Measurements from ENCODE around the gene RUVBL2. TPM values are rescaled to one million over a fixed set of nuclear protein-coding genes. Genes with fewer than 3 reads are reported as not detected.
A peak's percentile ranks its signal among the peaks of the same experiment; 100 is the strongest.

RUVBL2 gene
- total RNA-seq, 2 donors from 2014 or later, result 110 to 126 TPM

DNA sequence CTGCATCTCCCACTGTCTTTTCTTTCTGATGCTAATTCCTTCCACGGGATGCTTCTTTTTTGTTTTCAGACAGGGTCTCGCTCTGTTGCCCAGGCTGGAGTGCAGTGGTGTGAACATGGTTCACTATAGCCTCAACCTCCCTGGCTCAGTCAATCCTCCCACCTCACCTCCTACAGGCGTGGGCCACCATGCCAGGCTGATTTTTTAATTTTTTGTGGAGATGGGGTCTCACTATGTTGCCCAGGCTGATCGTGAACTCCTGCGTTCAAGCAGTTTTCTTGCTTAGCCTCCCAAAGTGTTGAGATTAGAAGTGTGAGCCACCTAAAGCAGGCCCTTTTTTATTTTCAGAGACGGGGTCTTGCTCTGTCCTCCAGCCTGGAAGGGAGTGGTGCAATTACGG lies 5.4 kb upstream of the RUVBL2 start:
- intact Hi-C loops (cut with DNase I), result no loop called here
- DNase-seq (ENCODE audit: low spot score), result no peak
- no peaks in the 10 kb centered on the region for H3K9me3 ChIP-seq
- no peak overlapping the region for H3K4me3 ChIP-seq
- no peaks in the 10 kb centered on the region for H3K36me3 ChIP-seq
- TF ChIP-seq POLR2AphosphoS5 (IDR thresholded peaks at IDR 0.05), result no peak
- H3K27me3 ChIP-seq (replicated peaks; ENCODE audit: insufficient read depth), result no peaks in the 10 kb centered on the region
- H3K4me1 ChIP-seq (replicated peaks), result peaks cover 13% of the 10 kb centered on the region
- 93% methylated on average over 7 of the region's 7 CpGs for WGBS
- H3K27ac ChIP-seq, result no peak overlapping the region

DNA sequence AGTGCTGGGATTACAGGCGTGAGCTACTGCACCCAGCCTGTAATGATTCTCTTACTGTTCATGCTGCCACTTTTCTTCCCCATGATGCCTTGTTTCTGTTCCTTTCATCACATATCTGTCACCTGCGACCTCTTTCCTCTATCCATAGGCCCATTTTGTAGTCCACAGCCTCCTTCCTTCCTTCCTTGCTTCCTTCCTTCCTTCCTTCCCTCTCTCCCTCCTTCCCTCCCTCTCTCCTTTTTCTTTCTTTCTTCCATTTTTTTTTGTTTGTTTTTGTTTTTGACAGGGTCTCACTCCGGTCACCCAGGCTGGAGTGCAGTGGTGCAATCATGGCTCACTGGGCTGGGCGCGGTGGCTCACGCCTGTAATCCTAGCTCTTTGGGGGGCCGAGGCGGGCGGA lies 4.8 kb upstream of the RUVBL2 start:
- no peak for TF ChIP-seq POLR2AphosphoS5 (IDR thresholded peaks at IDR 0.05)
- no peak for TF ChIP-seq POLR2A (IDR thresholded peaks at IDR 0.05)
- TF ChIP-seq, protein P1, sequence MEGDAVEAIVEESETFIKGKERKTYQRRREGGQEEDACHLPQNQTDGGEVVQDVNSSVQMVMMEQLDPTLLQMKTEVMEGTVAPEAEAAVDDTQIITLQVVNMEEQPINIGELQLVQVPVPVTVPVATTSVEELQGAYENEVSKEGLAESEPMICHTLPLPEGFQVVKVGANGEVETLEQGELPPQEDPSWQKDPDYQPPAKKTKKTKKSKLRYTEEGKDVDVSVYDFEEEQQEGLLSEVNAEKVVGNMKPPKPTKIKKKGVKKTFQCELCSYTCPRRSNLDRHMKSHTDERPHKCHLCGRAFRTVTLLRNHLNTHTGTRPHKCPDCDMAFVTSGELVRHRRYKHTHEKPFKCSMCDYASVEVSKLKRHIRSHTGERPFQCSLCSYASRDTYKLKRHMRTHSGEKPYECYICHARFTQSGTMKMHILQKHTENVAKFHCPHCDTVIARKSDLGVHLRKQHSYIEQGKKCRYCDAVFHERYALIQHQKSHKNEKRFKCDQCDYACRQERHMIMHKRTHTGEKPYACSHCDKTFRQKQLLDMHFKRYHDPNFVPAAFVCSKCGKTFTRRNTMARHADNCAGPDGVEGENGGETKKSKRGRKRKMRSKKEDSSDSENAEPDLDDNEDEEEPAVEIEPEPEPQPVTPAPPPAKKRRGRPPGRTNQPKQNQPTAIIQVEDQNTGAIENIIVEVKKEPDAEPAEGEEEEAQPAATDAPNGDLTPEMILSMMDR (IDR thresholded peaks at IDR 0.05), result no peak
- DNase-seq (ENCODE audit: low spot score), result no peak
- no peaks in the 10 kb centered on the region for H3K9me3 ChIP-seq
- no peak overlapping the region for H3K27ac ChIP-seq
- H3K27me3 ChIP-seq (replicated peaks; ENCODE audit: insufficient read depth), result no peaks in the 10 kb centered on the region
- intact Hi-C loops (cut with DNase I), result no loop called here
- no peaks in the 10 kb centered on the region for H3K36me3 ChIP-seq
- no peak overlapping the region for H3K4me3 ChIP-seq
- 96% methylated on average over 9 of the region's 9 CpGs for WGBS
- peaks cover 13% of the 10 kb centered on the region for H3K4me1 ChIP-seq (replicated peaks)

DNA sequence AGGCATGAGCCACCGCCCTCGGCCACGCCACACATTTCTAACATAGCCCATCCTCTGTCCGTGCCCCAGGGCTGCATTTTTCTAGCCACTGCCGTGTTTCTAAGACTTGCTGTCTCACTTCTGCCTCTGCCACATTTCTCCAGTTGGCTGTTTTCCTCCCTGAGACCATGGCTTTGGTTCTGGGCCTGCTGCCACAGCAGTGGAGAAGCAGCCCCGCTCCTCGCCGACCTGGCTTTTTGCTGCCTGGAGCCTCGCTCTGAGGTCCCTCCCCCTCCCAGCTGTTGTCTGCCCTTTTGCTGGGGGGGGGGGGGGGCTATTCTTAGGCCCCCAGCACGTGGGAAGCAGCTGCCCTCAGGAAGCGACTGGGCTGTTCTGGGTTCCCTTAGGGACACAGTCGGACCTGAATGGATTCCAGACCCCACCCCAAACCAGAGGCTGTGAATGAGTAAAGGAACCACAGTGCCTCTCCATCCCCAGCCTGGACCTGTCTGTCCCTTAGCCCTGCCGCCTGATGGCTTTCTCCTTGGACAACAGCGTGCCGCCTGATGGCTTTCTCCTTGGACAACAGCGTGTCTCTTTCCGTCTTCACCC lies 3.9 kb upstream of the RUVBL2 start:
- Histone ChIP-seq H3K9me3 (no peaks in the 10 kb centered on the region), H3K4me3 (no peak overlapping the region), H3K36me3 (no peaks in the 10 kb centered on the region), H3K27ac (no peak overlapping the region), H3K27me3 (replicated peaks; ENCODE audit: insufficient read depth) (no peaks in the 10 kb centered on the region), H3K4me1 (replicated peaks) (peaks cover 19% of the 10 kb centered on the region)
- DNase-seq (ENCODE audit: low spot score), result no peak
- intact Hi-C loops (cut with DNase I), result no loop called here
- TF ChIP-seq POLR2A (IDR thresholded peaks at IDR 0.05) (no peak), POLR2AphosphoS5 (IDR thresholded peaks at IDR 0.05) (no peak)
- TF ChIP-seq, protein P1 (IDR thresholded peaks at IDR 0.05), result no peak
- 80% methylated on average over 17 of the region's 17 CpGs for WGBS

DNA sequence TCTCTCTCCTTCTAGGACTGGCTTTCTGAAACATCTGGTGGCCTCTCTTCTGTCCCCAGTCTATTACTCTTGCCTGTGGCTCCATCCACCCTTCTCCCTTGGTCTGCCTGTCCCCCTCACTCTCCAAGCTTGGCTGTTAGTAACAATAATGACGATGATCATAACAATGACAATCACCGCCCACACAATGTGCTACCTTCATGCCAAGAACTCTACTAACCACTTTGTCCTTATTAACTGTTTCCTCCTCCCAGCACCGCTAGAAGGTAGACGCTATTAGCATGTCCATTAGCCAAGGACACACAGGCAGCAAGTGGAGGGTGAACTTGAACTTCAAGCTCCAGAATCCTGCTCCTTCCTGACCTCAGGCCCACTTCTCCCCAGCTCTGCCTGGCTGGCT lies 3.3 kb upstream of the RUVBL2 start:
- Histone ChIP-seq H3K4me3 (no peak overlapping the region), H3K4me1 (replicated peaks) (peaks cover 19% of the 10 kb centered on the region), H3K27ac (no peak overlapping the region), H3K27me3 (replicated peaks; ENCODE audit: insufficient read depth) (no peaks in the 10 kb centered on the region), H3K9me3 (no peaks in the 10 kb centered on the region), H3K36me3 (no peaks in the 10 kb centered on the region)
- intact Hi-C loops (cut with DNase I), result no loop called here
- no peak for TF ChIP-seq POLR2A (IDR thresholded peaks at IDR 0.05)
- no peak for TF ChIP-seq POLR2AphosphoS5 (IDR thresholded peaks at IDR 0.05)
- TF ChIP-seq, protein P1 (IDR thresholded peaks at IDR 0.05), result no peak
- no peak for DNase-seq (ENCODE audit: low spot score)
- WGBS, result 40% methylated on average over 4 of the region's 4 CpGs

GRCh38 chr19:48991011-48991609 lies 2.6 kb upstream of the RUVBL2 start:
- no peak for DNase-seq (ENCODE audit: low spot score)
- no peaks in the 10 kb centered on the region for H3K27me3 ChIP-seq (replicated peaks; ENCODE audit: insufficient read depth)
- no peaks in the 10 kb centered on the region for H3K9me3 ChIP-seq
- intact Hi-C loops (cut with DNase I), result no loop called here
- TF ChIP-seq, protein P1 (IDR thresholded peaks at IDR 0.05), result no peak
- TF ChIP-seq POLR2AphosphoS5 (IDR thresholded peaks at IDR 0.05) (no peak), POLR2A (IDR thresholded peaks at IDR 0.05) (no peak)
- peak overlapping the region; percentile 74 to 88 for H3K4me3 ChIP-seq
- H3K4me1 ChIP-seq (replicated peaks), result peaks cover 19% of the 10 kb centered on the region
- WGBS, result 69% methylated on average over 22 of the region's 22 CpGs
- peak overlapping the region in 1 of 2 donors; percentile 97 for H3K27ac ChIP-seq
- H3K36me3 ChIP-seq, result no peaks in the 10 kb centered on the region

All from prostate gland (tissue), 2 donors.